Measurements from ENCODE around the gene ASCC1.

Gene ASCC1

DNA sequence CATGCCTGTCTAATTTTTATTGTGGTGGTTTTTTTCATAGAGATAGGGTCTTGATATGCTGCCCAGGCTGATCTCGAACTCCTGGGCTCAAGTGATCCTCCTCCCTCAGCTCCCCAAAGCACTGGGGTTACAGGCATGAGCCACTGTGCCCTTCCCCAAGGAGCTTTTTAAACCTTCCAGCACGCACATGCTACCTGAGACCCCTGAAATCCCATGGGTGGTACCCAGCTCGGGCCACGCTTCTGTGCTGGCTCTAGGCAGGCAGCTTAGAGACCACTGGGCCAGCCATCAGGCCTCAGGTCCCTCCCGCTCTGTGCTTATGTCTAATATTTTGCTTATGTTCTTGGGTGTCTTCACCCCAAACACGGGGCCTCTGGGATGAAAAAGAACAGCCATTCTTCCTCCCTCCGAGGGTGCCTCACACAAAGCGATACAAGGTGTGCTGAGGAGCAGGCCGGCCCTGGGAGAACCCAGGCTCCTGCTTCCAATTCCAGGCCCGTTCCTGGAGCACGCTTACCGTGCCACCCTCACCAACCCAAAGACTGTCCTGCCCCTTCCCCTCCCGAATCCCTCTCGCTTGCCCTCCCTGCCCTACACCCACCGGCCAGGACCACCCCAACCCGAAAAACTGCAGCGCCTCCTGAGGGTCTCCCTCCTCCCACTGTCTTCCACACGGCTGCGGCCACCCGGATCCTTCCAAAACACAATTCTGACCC lies 138.6 kb downstream of the ASCC1 start:
- no peak overlapping the region for H3K4me3 ChIP-seq
- peak overlapping the region in 1 of 21 experiments; percentile 16 for H3K27ac ChIP-seq

DNA sequence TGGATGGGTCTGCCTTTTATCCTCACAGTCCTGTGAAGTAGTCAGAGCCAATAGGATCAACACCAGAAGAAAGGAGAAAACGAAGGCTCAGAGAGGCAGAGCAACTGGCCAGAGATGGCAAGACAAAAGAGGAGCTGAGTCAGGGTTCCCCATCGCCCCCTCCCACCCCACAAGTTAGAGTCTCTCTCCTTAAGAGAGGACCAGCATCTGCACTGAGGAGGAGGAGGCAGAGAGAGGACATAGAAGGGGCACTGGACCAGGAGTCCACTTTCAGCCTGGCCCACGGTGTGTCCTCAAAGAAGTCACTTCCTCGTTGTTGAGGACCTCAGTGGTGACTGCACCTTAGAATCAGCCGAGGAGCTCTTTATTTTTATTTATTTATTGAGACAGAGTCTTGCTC lies 139.3 kb downstream of the ASCC1 start:
- H3K27ac ChIP-seq = no peak overlapping the region
- no peak overlapping the region for H3K4me3 ChIP-seq

DNA sequence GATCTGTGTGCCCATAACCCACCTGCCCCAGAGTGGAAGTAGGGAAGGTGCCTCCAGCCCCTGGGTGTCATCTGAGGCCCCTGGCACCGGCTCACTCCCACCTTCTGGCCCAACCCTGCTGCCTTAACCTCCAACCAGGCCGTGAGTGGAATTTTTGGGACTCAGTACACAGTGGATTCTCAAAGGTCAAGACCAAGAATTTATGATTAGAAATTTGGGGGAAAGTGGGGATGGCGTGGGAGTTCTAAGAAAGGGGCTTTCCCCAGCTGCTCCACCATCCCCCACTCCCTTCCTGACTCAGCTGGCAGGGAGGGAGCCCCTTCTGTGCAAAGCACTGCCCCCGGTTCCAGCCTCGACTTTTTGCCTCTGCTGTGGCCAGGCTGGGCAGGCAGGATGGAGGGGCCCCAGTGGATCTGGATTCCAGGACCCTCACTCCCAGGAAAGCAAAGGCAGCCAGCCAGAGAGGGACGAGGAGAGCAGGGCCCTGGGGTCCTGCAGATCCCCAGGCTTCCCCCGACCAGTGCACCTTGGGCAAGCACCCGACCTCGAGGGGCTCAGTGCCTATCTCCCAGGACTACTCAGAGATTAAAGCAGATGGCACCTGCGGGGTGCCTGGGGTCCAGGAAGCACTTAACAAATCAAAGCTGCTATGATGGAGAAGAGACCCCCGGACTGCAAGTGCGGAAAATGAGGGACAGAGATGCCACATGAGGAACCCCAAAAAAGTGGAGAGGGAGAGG lies 140.5 kb downstream of the ASCC1 start:
- no peak overlapping the region for H3K27ac ChIP-seq
- H3K4me3 ChIP-seq = no peak overlapping the region

DNA sequence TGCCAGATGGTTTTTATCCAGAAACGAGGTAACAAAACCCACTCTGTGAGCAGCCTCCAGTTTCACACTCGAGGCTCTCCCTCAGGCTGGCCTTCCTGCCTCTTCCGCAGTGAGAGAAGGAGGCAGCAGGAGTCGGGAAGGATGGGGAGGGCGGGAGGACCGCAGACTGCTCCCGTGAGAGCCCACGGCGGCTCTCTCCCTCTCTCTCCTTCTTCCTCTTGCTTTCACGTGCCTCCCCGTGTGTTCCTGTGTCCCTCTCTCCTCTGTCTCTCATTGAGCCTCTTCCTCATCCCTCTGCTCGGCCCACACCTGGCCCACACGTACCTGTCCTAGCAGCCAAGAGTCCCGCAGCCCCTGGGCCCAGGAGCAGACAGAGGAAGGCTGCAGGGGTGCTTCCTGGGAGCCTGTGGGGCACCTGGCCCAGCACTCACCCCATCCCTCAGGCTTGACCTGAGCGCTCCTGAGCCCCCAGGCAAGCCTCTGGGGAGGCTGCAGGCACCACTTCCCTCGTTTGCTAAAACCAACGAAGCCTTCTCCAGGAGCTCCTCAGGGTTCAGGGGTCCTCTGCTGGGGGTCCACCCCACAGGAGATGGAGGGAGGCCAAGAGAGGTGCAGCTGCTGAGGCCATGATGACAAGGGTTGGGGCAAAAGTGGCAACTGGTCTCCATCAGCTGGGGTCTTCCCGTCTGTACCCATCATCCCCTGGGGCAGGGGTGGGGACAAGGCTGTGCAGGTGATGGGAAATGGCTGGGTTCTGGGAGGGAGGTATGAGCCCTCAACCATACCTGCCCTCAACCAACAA lies 141.3 kb downstream of the ASCC1 start:
- Histone ChIP-seq H3K4me3 (no peak overlapping the region), H3K27ac (no peak overlapping the region)

- Histone ChIP-seq H3K4me3 (no peak overlapping the region), H3K27ac (no peak overlapping the region)
These were observed 142.1 kb downstream of the ASCC1 start for GRCh38 chr10:72073708-72074573.

- Histone ChIP-seq H3K27ac (no peak overlapping the region), H3K4me3 (no peak overlapping the region)
These were observed 143.4 kb downstream of the ASCC1 start for GRCh38 chr10:72072639-72073038.

GRCh38 chr10:72072046-72072445 lies 144.0 kb downstream of the ASCC1 start:
- no peak overlapping the region for H3K27ac ChIP-seq
- no peak overlapping the region for H3K4me3 ChIP-seq

GRCh38 chr10:72069751-72070526 lies 146.1 kb downstream of the ASCC1 start:
- H3K4me3 ChIP-seq = no peak overlapping the region
- no peak overlapping the region for H3K27ac ChIP-seq

DNA sequence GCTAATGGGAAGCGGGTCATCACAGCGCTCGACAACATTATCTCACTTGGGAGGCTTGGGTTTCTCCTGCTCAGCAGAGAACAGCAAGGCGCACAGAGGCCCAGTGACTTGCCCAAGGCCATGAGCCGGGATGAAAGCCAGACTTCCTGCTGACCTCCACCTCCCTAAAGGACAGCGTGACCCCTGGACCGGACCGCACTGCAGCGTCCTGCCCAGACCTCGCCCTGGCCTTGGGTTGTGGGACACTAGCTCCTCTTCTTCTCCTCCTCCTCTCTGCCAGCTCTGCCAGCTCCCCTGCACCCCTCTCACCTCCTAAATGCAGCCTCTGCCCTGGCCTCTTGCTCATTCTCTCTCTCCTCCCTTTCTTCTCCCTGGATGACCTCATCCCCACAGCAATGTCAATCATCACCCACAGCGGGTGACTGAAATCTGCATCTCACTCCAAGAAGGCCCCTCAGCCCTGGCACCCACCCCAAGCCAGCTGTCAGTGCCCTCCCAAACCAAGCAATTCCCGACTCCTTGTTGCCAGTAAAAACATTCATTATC lies 147.1 kb downstream of the ASCC1 start:
- Histone ChIP-seq H3K4me3 (no peak overlapping the region), H3K27ac (no peak overlapping the region)

DNA sequence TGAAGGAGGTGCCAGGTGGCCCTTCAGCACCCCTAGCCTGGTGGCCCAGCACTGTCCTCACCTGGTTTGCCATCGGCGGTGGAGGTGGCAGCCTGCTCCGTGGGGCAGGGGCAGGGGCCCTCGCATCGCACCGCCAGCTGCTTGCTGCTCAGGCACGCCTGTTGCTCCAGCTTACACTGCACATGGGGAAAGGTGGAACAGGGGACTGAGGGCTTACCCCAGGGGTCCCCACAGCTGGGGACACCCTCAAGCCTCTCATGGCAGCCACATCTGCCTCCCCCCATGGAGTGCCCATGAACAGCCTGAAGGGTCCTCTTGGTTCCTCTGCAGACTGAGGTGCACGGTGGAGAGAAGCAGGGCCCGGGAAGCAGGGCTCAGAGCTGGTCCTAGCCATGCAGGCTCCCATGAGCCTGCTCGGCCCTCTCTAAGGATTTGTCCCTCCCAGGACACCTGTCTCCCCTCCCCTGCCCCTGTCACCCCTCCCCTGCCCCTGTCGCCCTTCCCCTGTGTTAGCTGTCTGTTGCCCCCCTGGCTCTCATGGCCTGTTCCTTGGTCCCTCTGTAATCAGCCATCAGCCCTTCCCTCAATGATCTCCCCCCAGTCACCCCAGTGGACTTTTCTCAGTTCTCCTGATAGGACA lies 147.8 kb downstream of the ASCC1 start:
- H3K4me3 ChIP-seq = no peak overlapping the region
- H3K27ac ChIP-seq = no peak overlapping the region

- H3K4me3 ChIP-seq = no peak overlapping the region
- H3K27ac ChIP-seq = no peak overlapping the region
These were observed 148.5 kb downstream of the ASCC1 start for GRCh38 chr10:72067463-72068125.

GRCh38 chr10:72066318-72067284 lies 149.5 kb downstream of the ASCC1 start:
- no peak overlapping the region for H3K27ac ChIP-seq
- no peak overlapping the region for H3K4me3 ChIP-seq

- Histone ChIP-seq H3K27ac (no peak overlapping the region), H3K4me3 (no peak overlapping the region)
These were observed 150.5 kb downstream of the ASCC1 start for GRCh38 chr10:72065439-72066025.

GRCh38 chr10:72063703-72064391 lies 152.2 kb downstream of the ASCC1 start:
- H3K4me3 ChIP-seq = no peak overlapping the region
- no peak overlapping the region for H3K27ac ChIP-seq

- Histone ChIP-seq H3K4me3 (no peak overlapping the region), H3K27ac (no peak overlapping the region)
These were observed 153.0 kb downstream of the ASCC1 start for GRCh38 chr10:72062832-72063702.

All from skin epidermis (tissue), 12 donors.